Measurements from ENCODE around the gene S1PR3. TPM values are rescaled to one million over a fixed set of nuclear protein-coding genes. Genes with fewer than 3 reads are reported as not detected.
"Not testable (repeated sequence)": the region's sequence is repeated elsewhere in the genome, so short reads cannot be mapped to it uniquely, and the experiment has no call there.

The S1PR3 gene
- 10 to 100 TPM; 53.9 to 68.3 (median 62.4) TPM for polyA plus RNA-seq (ENCODE audit: insufficient read length in 4 of 4)

GRCh38 chr9:88991066-88992034 is at the start of gene S1PR3:
Gene S1PR3 (plus strand): TSS chr9:88991468. CDS start chr9:89001201, 9,733 bp downstream.
- DNase-seq (ENCODE audit: low read depth in 4 of 4, low spot score in 3 of 4), result peak in 1 of 4 donors; percentile 53

- DNase-seq (ENCODE audit: low read depth in 4 of 4, low spot score in 3 of 4), result not testable (repeated sequence)
Observed at GRCh38 chr9:88941586-88941985, 49.7 kb upstream of the S1PR3 start.

- DNase-seq (ENCODE audit: low read depth in 4 of 4, low spot score in 3 of 4), result no peak
Observed at GRCh38 chr9:88942411-88942810, 48.9 kb upstream of the S1PR3 start.

GRCh38 chr9:88945636-88946333 is 45.5 kb upstream of the S1PR3 start:
- no peak for DNase-seq (ENCODE audit: low read depth in 4 of 4, low spot score in 3 of 4)

GRCh38 chr9:88947581-88948573 is 43.4 kb upstream of the S1PR3 start:
- DNase-seq (ENCODE audit: low read depth in 4 of 4, low spot score in 3 of 4), result no peak

GRCh38 chr9:88949425-88949824 is 41.8 kb upstream of the S1PR3 start:
- peak; percentile 47 to 66 (median 58) for DNase-seq (ENCODE audit: low read depth in 4 of 4, low spot score in 3 of 4)

- no peak for DNase-seq (ENCODE audit: low read depth in 4 of 4, low spot score in 3 of 4)
Observed at GRCh38 chr9:88949961-88950340, 41.3 kb upstream of the S1PR3 start.

- DNase-seq (ENCODE audit: low read depth in 4 of 4, low spot score in 3 of 4), result no peak
Observed at GRCh38 chr9:88950341-88951154, 40.7 kb upstream of the S1PR3 start.

GRCh38 chr9:88951155-88951542 is 40.1 kb upstream of the S1PR3 start:
- no peak for DNase-seq (ENCODE audit: low read depth in 4 of 4, low spot score in 3 of 4)

- DNase-seq (ENCODE audit: low read depth in 4 of 4, low spot score in 3 of 4), result no peak
Observed at GRCh38 chr9:88952086-88952615, 39.1 kb upstream of the S1PR3 start.

- no peak for DNase-seq (ENCODE audit: low read depth in 4 of 4, low spot score in 3 of 4)
Observed at GRCh38 chr9:88952976-88953375, 38.3 kb upstream of the S1PR3 start.

GRCh38 chr9:88953381-88954029 is 37.8 kb upstream of the S1PR3 start:
- no peak for DNase-seq (ENCODE audit: low read depth in 4 of 4, low spot score in 3 of 4)

GRCh38 chr9:88954066-88954465 is 37.2 kb upstream of the S1PR3 start:
- no peak for DNase-seq (ENCODE audit: low read depth in 4 of 4, low spot score in 3 of 4)

GRCh38 chr9:88957526-88957925 is 33.7 kb upstream of the S1PR3 start:
- no peak for DNase-seq (ENCODE audit: low read depth in 4 of 4, low spot score in 3 of 4)

GRCh38 chr9:88959727-88960469 is 31.4 kb upstream of the S1PR3 start:
- no peak for DNase-seq (ENCODE audit: low read depth in 4 of 4, low spot score in 3 of 4)

GRCh38 chr9:88960632-88961031 is 30.6 kb upstream of the S1PR3 start:
- DNase-seq (ENCODE audit: low read depth in 4 of 4, low spot score in 3 of 4), result no peak

GRCh38 chr9:88965473-88965872 is 25.8 kb upstream of the S1PR3 start:
- DNase-seq (ENCODE audit: low read depth in 4 of 4, low spot score in 3 of 4), result no peak
